Activated T-helper 1 cell treated with anti-CD3 and anti-CD28 coated beads, Interleukin-2, amount 50 U/mL, for 16 hours (primary cell): Measurements from ENCODE around the gene IMMT.
"Not testable (repeated sequence)": the region's sequence is repeated elsewhere in the genome, so short reads cannot be mapped to it uniquely, and the experiment has no call there.

ENCODE experiments used
- DNase-seq, 2 donors: peaks; one replicate each; pipeline ENCODE4 v3.0.0-alpha.2; 2020; ENCODE audit warnings: low read depth in 1 of 2, low spot score in 1 of 2

IMMT gene

GRCh38 chr2:86202336-86202692 is 7.1 kb upstream of the IMMT start:
- no peak for DNase-seq

DNA sequence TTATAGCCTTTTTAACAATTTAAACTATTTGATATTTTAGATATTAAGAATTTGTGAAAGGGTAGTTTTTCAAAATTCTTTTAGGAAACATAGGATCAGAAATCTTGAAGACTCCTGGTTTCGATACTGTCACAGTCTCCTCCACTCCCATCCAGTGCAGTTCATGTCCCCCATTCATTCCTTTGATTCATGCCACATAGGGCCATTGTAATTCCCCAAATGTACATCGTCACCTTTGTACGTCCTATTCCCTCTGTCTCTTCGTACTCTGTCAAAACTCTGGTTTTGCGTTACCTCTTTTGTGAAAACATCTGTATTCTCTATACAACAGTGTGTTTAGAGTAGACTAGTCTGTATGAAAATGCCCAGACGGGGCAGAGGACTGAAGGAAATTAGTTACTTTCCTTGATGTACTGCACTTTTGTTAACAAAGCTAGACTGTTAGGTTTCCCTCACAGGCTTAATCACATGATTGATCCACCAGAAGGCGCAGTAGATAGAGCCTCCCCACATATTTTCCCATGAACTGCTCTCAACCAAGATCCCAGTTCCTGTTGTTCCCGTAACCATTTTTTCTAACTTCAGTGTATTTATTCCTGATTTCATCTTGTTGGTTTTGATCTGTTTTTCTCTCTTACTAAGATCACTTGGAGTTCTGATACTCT is 6.5 kb upstream of the IMMT start:
- DNase-seq, result no peak

- not testable (repeated sequence) for DNase-seq
Observed at GRCh38 chr2:86200564-86200963, 5.3 kb upstream of the IMMT start.

DNA sequence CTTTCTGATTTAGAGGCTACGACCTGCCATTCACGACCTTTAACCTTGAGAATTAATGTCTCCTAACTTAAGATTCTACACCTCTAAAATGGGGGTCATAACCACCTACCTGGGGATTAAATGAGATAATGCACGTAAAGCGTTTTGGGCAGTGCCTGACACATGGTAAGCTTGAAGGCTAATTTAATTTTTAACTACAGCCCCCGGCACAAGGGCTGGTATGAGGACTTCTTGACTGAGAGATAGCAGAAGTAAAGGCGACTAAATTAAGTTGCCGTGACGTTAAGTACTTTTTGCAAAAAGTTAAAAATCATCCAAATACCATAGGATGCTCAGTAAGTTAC is 4.5 kb upstream of the IMMT start:
- DNase-seq, result no peak

- DNase-seq, result no peak
Observed at GRCh38 chr2:86195808-86196387, 636 bp upstream of the IMMT start.

GRCh38 chr2:86194751-86195054 is 559 bp downstream of the IMMT start:
- DNase-seq, result no peak

DNA sequence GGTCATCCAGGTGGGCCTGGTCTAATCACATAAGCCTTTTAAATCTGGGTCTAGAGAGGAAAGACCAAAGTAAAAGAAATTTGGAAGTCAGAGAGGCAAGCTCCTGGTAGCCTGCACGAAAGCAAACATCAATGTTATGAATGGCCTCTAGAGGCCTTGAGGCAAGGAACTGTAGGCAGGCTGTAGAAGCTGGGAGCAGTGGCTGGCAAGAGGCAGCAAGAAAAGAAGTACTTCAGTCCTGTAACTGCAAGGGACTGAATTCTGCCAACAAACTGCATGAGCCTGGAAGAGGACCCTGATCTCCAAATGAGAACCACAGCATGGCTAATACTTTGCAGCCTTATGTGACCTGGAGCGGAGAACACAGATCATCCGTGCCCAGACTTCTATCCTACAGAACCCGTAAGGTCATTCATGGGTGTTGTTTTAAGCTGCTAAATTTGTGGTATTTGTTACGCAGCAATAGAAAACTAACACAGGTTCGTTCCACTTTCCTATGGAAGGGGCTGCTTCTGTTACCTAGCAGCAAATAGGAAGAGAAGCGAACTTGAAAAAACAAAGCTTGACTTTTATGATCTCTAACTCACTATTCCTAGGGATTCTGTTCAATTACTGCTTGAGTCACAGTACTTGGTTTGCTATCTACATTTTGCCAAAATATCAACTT is 1.2 kb downstream of the IMMT start:
- no peak for DNase-seq

DNA sequence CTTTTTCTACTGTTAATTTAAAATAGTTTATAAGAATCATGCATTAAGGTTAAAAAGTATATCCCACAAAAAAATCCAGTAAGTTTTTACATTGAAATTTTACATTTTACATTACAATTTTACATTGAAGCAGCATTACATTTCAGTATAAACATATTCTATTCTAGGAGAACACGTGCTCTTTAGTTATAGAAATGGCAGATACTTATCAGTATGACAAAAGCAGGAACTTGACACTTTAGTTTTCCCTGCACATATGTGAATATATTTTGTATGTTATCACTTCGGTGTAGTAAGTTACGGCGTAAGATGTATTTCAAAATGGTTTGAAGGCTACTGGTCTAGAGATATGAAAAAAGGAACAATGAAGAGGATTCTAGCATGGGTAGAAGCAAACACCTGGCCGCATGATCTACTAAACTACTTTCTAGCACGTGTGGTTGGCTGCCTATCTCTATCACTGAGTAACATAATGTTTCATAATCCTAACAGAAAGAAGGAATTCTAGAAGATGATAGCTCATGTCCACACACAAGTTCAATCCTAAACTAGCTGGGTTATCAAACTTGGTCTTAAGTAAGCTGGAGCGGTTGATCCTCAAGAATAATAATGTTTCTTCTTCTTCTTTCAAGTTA is 5.4 kb downstream of the IMMT start:
- no peak for DNase-seq

GRCh38 chr2:86186431-86186830 is 8.8 kb downstream of the IMMT start:
- DNase-seq, result no peak

- DNase-seq, result no peak
Observed at GRCh38 chr2:86185517-86186212, 9.6 kb downstream of the IMMT start.

DNA sequence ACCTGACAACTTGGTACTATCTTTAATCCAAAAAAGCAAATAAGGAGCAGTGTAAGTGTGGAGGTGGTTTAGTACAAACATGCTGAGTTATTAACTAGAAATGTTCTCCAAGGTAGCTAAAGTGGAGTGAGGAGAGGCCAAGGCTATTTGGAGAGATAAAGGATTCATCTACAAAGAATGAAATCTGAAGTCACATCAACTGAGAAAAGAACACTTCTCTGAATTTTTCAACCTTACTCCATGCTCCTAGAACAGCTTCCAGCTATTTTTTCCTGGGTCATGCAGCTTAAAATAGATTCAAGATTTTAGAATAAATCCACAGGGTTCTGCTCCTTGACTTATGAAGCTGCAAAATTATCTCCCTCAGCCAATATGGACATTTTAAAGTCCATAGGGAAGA is 18.7 kb downstream of the IMMT start:
- no peak for DNase-seq

GRCh38 chr2:86175828-86176227 is 19.4 kb downstream of the IMMT start:
- no peak for DNase-seq

GRCh38 chr2:86174445-86174844 is 20.8 kb downstream of the IMMT start:
- no peak for DNase-seq

DNA sequence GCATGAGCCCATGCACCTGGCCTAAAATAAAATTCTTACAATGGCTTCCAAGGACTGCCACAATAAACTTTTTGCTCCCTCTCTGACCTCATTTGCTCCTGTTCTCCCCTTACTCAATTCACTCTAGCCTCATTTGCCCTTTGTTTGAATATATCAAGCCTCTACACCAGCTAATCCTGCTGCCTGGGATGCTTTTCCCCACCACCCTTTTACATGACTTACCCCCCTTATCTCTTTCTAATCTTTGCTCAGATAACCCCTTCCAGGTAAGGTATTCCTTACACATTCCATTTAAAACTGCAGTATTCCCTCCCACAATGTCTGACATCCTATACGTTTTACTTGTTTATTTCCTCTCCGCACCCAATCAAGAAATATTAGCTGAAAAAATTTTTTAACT is 22.7 kb downstream of the IMMT start:
- no peak for DNase-seq

DNA sequence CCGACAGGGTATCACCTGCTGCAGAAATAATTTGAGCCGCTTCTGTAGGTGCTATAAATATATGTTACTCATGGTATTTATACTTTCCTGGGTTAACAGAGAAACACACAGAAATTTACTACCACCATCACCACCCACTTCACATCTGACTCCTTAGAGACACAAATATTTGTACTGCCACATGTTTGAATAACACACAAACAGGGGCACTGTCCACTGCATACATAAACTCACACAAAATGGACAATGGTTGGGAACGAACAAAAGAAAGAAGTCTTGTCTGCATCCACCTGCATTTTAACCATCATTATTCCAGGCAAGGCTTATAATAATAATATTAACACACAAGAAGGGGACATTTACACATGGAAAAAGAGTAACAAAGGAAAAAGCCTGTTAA is 24.0 kb downstream of the IMMT start:
- no peak for DNase-seq

- DNase-seq, result no peak
Observed at GRCh38 chr2:86170449-86170848, 24.8 kb downstream of the IMMT start.

- DNase-seq, result no peak
Observed at GRCh38 chr2:86160156-86160952, 34.9 kb downstream of the IMMT start.

DNA sequence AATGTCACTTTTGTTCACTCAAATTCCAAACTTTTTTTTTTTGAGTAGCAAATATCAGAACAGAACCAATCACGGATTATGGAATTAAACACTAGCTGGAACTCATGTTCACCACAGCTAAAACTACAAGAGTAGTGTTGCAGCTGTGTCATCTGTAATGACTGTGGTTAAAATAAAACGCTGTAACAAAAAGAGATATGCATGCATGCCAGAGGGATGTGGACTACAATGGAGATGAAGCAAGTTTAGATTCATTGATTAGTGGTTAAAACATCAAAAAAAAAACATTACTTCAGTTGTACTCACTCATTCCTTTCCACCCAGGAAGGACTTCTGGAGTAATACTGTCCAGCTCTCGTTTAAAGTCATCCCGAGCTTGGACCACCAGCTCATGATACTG is 37.0 kb downstream of the IMMT start:
- no peak for DNase-seq

- DNase-seq, result no peak
Observed at GRCh38 chr2:86157009-86157556, 38.2 kb downstream of the IMMT start.

- no peak for DNase-seq
Observed at GRCh38 chr2:86150502-86150901, 44.8 kb downstream of the IMMT start.

- DNase-seq, result no peak
Observed at GRCh38 chr2:86147793-86148192, 47.5 kb downstream of the IMMT start.
